Mucosa of descending colon (tissue), 3 donors: ENCODE data around the gene BOLA3. TPM values are rescaled to one million over a fixed set of nuclear protein-coding genes. Genes with fewer than 3 reads are reported as not detected.

Experiments
- ATAC-seq: fragments of 200-7000 bp; cut with Tn5 transposase; one replicate; pipeline ENCODE4 v1.9.1; 2020; ENCODE audit warnings: mild to moderate bottlenecking, moderate library complexity
- DNase-seq, 3 donors: peaks; one replicate each; pipeline ENCODE4 v3.0.0-alpha.2; 2020
- H3K36me3 ChIP-seq: fragments of 200-600 bp; one replicate; pipeline ENCODE4 v1.8.0; 2021; ENCODE audit warnings: low read depth, mild to moderate bottlenecking
- H3K4me1 ChIP-seq: fragments of 200-600 bp; one replicate; pipeline ENCODE4 v1.8.0; 2021; ENCODE audit warnings: low read depth, mild to moderate bottlenecking
- H3K4me3 ChIP-seq: fragments of 200-600 bp; one replicate; pipeline ENCODE4 v1.8.0; 2021; ENCODE audit warnings: mild to moderate bottlenecking
- H3K9me3 ChIP-seq: fragments of 200-600 bp; one replicate; pipeline ENCODE4 v1.8.0; 2021; ENCODE audit warnings: mild to moderate bottlenecking
- intact Hi-C, 2 donors: fragments of 100-400 bp; cut with DNase I in 1 of 2; cut with micrococcal nuclease in 1 of 2; formaldehyde crosslinking; loops; one replicate each; pipeline versions ENCODE4 v1.11.0 to v1.11.1; 2022; cut with DNase I, micrococcal nuclease
- total RNA-seq, 3 donors: library from RNA; stranded (reverse); fragmentation: NEBNext Ultra II Directional in 2 of 3; extraction: Animal tissue kit (Norgen Biotek cat#: 25700) in 2 of 3; gene quantifications; one replicate each; pipeline versions ENCODE4 v1.2.1 to v1.2.4, GENCODE V29; 2021 to 2023
- TF ChIP-seq, protein P1 (sequence below): fragments of 200-600 bp; IDR thresholded peaks from one replicate; pipeline ENCODE4 v1.8.0; 2022; ENCODE audit warnings: antibody characterized with exemption, mild to moderate bottlenecking
- donor health status: DM: no; HTN: no; CAD: no; lungs with moderate emphysema.
- donor health status: DM: no; HTN: no; CAD: no.
- donor health status: DM: no; HTN: yes; CAD: no.

The BOLA3 gene
- total RNA-seq, 3 donors from 2014 or later: 29.6 to 47.0 (median 38.0) TPM

DNA sequence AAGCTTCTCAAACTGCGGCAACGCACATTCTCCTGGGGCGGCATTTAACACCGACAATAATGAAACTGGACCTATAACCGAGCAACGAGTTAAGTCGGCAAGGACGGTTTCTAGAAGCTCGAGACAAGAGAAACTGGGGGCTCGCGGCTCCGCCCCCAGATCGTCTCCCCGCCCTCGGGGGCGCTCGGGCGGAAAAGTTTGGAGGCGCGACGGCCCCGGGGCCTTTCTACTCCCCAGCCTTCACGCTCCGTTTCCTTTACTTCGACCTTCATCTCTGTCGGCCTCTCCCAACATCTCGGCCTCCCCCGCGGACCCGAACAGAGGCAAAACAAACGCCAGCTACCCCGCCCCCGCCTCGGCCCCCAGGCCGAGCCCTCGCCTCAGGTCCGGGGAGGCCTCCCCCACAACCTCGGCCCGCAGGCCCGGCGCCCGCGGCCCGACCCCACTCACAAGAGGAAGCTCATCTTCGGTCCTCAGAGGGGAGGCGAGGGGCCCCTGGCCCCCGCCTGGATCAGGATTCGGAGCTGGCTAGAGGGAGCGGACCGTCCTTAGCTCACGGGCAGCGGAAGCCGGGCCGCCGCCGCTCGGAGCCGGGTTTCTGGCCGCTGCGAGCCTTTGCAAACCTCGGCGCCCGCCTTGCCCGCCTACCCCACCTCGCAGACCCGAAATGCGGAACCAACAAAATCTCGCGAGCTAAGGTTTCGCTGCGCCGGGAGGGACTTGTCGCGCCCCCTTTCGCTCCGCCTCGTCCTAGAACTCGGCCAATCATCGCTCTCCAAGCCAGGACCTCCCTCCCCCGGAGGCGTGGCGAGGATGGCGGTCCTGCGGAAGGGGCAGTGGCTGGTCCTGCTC is 30.7 kb upstream of the BOLA3 start, which contains the start of gene MOB1A:
MOB1A (minus strand) TSS at position 669 of the 852 bp plus-strand sequence; CDS start at position 464, 205 bp downstream.
- Histone ChIP-seq H3K36me3 (no peaks in the 10 kb centered on the region), H3K4me1 (no peaks in the 10 kb centered on the region), H3K9me3 (no peaks in the 10 kb centered on the region), H3K4me3 (peak within 1 kb of the TSS; percentile 76)
- ATAC-seq (peak; percentile 98), DNase-seq (peak; percentile 98 to 99 (median 99))
- TF ChIP-seq, protein P1, sequence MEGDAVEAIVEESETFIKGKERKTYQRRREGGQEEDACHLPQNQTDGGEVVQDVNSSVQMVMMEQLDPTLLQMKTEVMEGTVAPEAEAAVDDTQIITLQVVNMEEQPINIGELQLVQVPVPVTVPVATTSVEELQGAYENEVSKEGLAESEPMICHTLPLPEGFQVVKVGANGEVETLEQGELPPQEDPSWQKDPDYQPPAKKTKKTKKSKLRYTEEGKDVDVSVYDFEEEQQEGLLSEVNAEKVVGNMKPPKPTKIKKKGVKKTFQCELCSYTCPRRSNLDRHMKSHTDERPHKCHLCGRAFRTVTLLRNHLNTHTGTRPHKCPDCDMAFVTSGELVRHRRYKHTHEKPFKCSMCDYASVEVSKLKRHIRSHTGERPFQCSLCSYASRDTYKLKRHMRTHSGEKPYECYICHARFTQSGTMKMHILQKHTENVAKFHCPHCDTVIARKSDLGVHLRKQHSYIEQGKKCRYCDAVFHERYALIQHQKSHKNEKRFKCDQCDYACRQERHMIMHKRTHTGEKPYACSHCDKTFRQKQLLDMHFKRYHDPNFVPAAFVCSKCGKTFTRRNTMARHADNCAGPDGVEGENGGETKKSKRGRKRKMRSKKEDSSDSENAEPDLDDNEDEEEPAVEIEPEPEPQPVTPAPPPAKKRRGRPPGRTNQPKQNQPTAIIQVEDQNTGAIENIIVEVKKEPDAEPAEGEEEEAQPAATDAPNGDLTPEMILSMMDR: no peak
- intact Hi-C loops: no loop called here

DNA sequence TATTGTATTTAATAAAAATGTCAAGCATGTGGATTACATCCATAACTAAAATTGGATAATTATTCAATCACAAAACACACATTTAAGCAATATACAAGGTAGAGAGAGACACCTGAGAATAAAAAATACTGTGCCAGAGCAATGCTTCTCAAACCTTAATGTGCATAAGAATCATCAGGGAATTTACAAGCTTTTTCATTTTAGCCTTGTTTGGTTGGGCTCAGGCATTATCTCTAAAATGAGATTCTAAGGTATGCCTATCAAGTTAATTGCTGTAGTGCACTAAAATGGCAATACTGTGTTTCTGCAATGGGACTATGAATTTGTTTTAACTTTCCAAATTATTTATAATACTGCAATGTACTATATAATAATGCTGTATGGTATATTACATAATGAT is 30.0 kb upstream of the BOLA3 start:
- H3K36me3 ChIP-seq: no peaks in the 10 kb centered on the region

DNA sequence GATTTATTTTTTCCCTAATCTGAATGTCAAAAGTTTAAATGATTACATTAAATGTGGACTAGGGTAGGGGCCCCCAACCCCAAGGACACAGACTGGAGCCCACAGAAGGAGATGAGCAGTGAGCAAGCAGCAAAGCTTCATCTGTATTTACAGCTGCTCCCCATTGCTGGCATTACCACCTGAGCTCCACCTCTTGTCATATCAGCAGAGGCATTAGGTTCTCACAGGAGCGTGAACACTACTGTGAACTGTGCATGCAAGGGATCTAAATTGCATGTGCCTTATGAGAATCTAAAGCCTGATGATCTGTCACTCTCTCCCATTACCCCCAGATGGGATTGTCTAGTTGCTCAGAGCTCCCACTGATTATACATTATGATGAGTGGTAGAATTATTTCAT is 27.2 kb upstream of the BOLA3 start:
- TF ChIP-seq, protein P1: no peak
- Histone ChIP-seq H3K36me3 (peaks cover 4% of the 10 kb centered on the region), H3K4me1 (no peaks in the 10 kb centered on the region), H3K4me3 (no peak overlapping the region), H3K9me3 (no peaks in the 10 kb centered on the region)
- intact Hi-C loops: no loop called here
- ATAC-seq (no peak), DNase-seq (no peak)

More for the DNA sequence above, 30.0 kb upstream of the BOLA3 start:
- TF ChIP-seq, protein P1: no peak
- Histone ChIP-seq H3K4me1 (no peaks in the 10 kb centered on the region), H3K4me3 (peak overlapping the region; percentile 76), H3K9me3 (no peaks in the 10 kb centered on the region)
- intact Hi-C loops: no loop called here
- ATAC-seq (no peak), DNase-seq (no peak)

GRCh38 chr2:74168739-74169138 is 21.0 kb upstream of the BOLA3 start:
- Histone ChIP-seq H3K4me1 (no peaks in the 10 kb centered on the region), H3K9me3 (no peaks in the 10 kb centered on the region), H3K4me3 (no peak overlapping the region), H3K36me3 (peaks cover 25% of the 10 kb centered on the region)
- DNase-seq (no peak), ATAC-seq (no peak)
- TF ChIP-seq, protein P1: no peak
- intact Hi-C loops: no loop called here

DNA sequence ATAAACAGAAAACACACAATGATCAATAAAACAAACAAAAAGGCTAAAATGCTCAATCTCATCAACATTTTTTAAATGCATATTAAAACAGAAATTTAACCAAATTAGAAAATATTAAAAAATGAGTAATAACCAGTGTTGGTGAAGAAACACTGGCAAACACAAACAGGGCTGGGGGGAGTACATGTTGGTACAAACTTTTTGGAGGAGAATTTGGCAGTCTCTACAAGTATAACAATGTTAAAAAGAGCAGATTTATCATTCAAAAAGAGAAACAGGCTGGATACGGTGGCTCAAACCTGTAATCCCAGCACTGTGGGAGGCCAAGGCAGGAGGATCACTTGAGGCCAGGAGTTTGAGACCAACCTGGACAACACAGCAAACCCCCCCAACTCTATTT is 17.0 kb upstream of the BOLA3 start:
- no peak for ATAC-seq
- peaks cover 32% of the 10 kb centered on the region for H3K36me3 ChIP-seq
- TF ChIP-seq, protein P1: no peak

More for the DNA sequence above, 17.0 kb upstream of the BOLA3 start:
- H3K4me3 ChIP-seq: no peak overlapping the region
- DNase-seq: no peak
- no peaks in the 10 kb centered on the region for H3K9me3 ChIP-seq
- intact Hi-C loops: no loop called here
- no peaks in the 10 kb centered on the region for H3K4me1 ChIP-seq
